ENCODE results near the gene ZNF197.
"Not testable (repeated sequence)": the region's sequence is repeated elsewhere in the genome, so short reads cannot be mapped to it uniquely, and the experiment has no call there.

The ZNF197 gene

DNA sequence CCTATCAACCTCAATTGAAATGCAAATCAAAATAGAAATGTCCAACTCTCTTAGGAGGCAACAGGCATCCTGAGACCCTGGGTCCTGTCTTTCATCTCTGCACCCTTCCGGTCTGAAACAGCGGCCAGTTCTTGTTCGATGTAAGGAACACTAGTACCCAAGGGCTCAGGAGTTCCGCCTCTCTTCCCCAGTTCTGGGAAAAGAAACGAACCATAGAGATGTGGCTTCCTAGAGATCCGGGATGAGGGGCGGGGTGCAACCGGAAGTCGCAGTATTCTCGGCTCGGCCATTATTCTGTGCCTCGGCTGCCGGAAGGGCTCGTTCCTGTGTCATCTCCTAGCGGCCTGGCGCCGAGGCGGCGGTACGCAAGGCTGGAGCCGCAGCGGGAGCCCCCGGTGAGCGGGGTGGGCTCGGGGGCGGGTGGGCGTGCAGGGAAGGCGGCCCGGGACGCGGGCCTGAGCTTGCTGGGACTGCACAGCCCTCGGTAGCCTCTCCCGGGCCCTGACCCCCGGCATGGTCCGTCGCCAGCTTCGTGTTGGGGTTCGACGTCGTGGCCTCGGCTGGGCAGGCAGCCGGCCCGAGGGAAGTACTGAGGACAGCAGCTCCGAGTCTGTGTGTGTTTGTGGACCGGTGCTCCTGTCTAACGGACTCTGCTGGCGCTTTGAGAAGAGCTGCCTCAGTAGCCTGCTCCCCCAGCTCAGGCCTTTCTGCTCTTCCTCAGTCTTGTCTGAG lies at the start of gene ZNF197:
ZNF197 (plus strand) TSS at position 288 of the 732 bp plus-strand sequence. CDS start 4,119 bp downstream, outside the sequence.
- DNase-seq (ENCODE audit: low spot score) = peak; percentile 92

DNA sequence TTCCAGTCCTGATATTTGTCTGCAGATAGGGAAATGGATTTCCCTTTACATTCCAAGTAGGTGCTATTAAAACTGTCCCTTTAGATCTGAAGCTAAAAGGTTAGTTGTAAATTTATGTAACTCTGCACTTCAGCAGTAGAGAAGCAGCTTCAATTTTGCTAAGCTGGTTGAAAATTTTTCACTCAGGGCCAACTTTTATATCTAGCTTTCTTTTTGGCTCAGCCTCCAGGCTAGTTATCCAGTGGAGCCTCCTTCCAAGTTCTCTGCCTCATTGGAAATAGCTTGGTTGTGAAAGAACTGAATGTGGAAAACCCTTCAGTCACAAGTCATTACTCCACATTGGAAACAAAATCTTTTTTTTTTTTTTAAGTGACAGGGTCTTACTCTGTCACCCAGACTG lies 48.2 kb upstream of the ZNF197 start:
- no peak for DNase-seq (ENCODE audit: low spot score)

- DNase-seq (ENCODE audit: low spot score) = not testable (repeated sequence)
These were observed 47.4 kb upstream of the ZNF197 start for GRCh38 chr3:44577354-44577952.

- not testable (repeated sequence) for DNase-seq (ENCODE audit: low spot score)
These were observed 46.5 kb upstream of the ZNF197 start for GRCh38 chr3:44578316-44578715.

- DNase-seq (ENCODE audit: low spot score) = not testable (repeated sequence)
These were observed 45.8 kb upstream of the ZNF197 start for GRCh38 chr3:44578924-44579515.

GRCh38 chr3:44579749-44580148 lies 45.1 kb upstream of the ZNF197 start:
- not testable (repeated sequence) for DNase-seq (ENCODE audit: low spot score)

- DNase-seq (ENCODE audit: low spot score) = not testable (repeated sequence)
These were observed 43.9 kb upstream of the ZNF197 start for GRCh38 chr3:44580971-44581370.

GRCh38 chr3:44584646-44585501 lies 40.0 kb upstream of the ZNF197 start, which contains the start of gene ZNF660:
TSS of gene ZNF660 (plus strand) at chr3:44584964. CDS start at chr3:44594194, 9,230 bp downstream.
- peak; percentile 88 for DNase-seq (ENCODE audit: low spot score)

- no peak for DNase-seq (ENCODE audit: low spot score)
These were observed 28.2 kb upstream of the ZNF197 start for GRCh38 chr3:44596621-44597020.

GRCh38 chr3:44601749-44602148 lies 23.1 kb upstream of the ZNF197 start:
- DNase-seq (ENCODE audit: low spot score) = no peak

GRCh38 chr3:44612678-44613077 lies 12.2 kb upstream of the ZNF197 start:
- DNase-seq (ENCODE audit: low spot score) = no peak

DNA sequence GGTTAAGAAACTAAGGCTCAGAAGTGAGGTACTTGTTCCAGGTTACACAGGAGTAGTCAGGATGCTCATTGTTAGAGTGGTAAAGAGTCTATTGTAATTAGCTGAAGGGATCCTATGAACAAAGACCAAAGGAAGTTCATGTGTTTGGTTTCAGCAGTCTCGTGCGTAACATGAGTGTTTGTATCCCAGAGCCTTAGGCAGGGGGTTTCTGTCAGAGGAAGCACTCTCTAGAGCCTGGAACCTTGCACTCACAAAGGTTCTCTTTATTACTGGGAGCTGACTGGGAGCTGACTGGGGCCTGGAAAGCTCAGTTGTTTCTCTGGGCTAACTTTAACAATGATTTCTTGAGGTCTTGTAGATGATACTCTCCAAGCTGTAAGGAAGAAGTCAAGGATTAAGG lies 3.9 kb downstream of the ZNF197 start:
- no peak for DNase-seq (ENCODE audit: low spot score)

GRCh38 chr3:44632193-44632592 lies 7.4 kb downstream of the ZNF197 start:
- no peak for DNase-seq (ENCODE audit: low spot score)

DNA sequence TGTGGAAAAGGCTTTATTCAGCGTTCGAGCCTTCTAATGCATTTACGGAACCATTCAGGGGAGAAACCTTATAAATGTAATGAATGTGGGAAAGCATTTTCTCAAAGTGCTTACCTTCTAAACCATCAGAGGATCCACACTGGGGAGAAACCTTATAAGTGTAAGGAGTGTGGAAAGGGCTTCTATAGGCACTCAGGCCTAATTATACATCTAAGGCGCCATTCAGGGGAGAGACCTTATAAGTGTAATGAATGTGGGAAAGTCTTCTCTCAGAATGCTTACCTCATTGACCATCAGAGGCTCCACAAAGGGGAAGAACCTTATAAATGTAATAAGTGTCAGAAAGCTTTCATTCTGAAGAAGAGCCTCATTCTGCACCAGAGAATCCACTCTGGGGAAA lies 17.5 kb downstream of the ZNF197 start:
- DNase-seq (ENCODE audit: low spot score) = no peak

GRCh38 chr3:44643024-44643423 lies 18.2 kb downstream of the ZNF197 start:
- DNase-seq (ENCODE audit: low spot score) = no peak

GRCh38 chr3:44647771-44648170 lies 22.9 kb downstream of the ZNF197 start:
- DNase-seq (ENCODE audit: low spot score) = no peak

DNA sequence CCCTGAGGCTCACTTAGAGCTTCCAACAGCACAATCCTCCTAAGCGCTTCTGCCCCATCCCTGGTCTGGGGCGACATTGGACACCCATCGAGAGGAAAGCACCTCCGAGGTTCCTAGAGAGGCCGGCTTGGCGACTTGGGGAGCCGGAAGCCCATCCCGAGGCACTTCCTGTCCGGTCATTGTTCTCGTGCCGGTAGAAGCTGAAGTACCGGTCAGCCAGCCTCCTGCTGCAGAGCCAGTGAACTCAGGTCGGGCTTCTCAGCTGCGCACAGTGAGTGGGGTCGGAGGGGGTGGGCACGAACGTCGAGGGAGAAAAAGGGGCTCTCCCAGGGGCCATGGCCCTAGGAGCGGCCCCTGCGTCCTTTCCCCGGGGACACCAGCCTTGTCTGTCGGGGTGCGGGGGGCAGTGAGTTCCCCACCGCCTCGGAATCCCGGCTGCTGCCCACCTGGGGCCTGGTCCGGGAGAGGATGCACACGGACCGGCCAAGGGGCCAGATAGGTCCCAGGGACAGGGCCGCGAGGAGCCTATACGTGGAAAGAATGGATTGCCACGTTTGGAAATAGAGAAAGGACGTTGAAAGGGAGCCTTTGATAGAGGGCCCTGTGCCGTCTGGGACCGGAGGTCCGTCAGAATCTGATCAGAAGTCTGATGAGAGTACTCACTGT lies 23.9 kb downstream of the ZNF197 start, which contains the start of gene ZNF35:
ZNF35 (plus strand) TSS at position 169 of the 666 bp plus-strand sequence. CDS start 2,336 bp downstream, outside the sequence.
- DNase-seq (ENCODE audit: low spot score) = peak; percentile 84

DNA sequence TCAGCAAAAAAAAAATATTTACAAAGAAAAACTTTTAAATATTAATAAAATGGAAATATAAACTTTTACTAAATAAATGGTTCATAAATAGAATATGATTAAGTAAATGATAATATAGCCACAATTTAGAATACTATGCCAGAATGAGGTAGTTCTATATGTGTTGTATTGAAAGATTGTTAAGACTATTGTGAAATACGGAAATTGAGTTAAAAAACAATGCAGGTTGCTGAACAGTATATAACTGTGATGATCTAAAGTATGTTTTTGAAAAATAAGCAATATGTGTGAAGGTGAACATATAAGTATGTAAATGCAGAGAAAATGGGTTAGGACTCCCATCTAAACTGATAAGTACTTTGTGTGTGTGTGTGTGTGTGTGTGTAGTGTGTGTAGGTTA lies 24.9 kb downstream of the ZNF197 start:
- DNase-seq (ENCODE audit: low spot score) = no peak

- DNase-seq (ENCODE audit: low spot score) = no peak
These were observed 29.2 kb downstream of the ZNF197 start for GRCh38 chr3:44654039-44654438.

DNA sequence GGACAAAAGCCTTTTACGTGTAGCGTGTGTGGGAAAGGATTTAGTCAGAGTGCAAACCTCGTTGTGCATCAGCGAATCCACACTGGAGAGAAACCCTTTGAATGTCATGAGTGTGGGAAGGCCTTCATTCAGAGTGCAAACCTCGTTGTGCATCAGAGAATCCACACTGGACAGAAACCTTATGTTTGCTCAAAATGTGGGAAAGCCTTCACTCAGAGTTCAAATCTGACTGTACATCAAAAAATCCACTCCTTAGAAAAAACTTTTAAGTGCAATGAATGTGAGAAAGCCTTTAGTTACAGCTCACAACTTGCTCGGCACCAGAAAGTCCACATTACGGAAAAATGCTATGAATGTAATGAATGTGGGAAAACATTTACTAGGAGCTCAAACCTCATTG lies 34.2 kb downstream of the ZNF197 start:
- DNase-seq (ENCODE audit: low spot score) = no peak

GRCh38 chr3:44659434-44659833 lies 34.6 kb downstream of the ZNF197 start:
- DNase-seq (ENCODE audit: low spot score) = no peak

Measured in left forelimb (tissue), 1 donor.